MV-4-11 (cell line): ENCODE data around the gene CEP20.
"Not testable (repeated sequence)": the region's sequence is repeated elsewhere in the genome, so short reads cannot be mapped to it uniquely, and the experiment has no call there.

ENCODE experiments used
- DNase-seq: peaks from one replicate; lab custom pipeline; 2025; lab: John Stamatoyannopoulos, UW

The CEP20 gene, protein sequence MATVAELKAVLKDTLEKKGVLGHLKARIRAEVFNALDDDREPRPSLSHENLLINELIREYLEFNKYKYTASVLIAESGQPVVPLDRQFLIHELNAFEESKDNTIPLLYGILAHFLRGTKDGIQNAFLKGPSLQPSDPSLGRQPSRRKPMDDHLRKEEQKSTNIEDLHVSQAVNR

DNA sequence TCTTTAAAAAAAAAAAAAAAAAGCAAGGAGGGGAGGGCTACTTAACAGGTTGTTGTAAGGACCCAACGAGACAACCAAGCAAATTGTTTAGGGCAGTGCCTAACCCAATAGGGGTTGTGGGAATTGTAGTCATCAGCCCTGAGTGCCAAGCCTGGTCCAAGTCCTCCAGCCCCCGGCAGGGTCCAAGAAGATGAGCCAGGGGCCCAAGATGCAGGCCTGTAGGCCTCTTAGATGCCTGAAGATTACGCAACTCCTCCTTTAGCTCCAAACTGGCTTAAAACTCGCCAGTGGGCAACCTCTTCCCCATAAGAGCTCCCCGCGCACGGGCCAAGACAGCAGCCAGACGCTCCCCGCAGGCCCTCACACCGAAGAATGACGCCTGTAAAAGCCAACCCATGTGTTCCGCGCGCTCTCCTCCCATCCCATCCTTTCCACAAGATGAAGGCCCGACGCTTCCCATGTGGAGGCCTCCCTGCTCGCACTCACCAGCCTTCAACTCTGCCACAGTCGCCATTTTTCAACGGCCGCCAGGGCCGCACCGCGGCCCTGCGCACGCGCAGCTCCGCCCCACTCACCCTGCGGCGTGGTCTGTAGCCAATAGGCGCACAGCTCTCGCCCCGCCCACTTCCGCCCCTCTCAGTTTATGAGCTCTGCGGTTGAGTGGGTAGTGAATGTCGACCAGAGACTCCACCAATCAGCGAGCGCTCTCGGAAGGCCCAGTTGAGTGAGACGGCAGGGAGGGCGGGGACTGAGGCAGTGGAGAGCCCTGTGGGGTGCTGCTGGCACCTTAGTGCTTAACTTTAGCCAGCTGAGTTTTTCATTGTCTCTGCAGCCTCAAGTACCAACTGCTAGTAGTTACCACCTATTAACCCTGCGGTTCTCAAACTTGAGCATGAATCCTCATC is at the start of gene CEP20:
Gene CEP20 (minus strand): TSS at position 532 of the 905 bp plus-strand sequence. CDS start 18 bp downstream, at position 514.
- peak; percentile 99 for DNase-seq

DNA sequence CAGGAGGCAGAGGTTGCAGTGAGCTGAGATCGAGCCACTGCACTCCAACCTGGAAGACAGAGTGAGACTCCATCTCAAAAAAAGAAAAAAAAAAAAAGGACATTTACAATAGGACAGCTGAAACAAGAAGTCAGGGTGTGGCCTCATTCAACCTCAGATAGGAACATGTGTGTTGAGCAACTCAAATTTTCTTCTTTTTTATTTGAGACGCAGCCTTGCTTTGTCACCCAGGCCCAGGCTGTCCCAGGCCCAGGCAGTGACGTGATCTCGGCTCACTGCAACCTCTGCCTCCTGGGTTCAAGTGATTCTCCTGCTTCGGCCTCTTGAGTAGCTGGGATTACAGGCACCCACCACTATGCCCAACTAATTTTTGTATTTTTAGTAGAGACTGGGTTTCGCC is 48.4 kb upstream of the CEP20 start:
- DNase-seq: peak; percentile 87

DNA sequence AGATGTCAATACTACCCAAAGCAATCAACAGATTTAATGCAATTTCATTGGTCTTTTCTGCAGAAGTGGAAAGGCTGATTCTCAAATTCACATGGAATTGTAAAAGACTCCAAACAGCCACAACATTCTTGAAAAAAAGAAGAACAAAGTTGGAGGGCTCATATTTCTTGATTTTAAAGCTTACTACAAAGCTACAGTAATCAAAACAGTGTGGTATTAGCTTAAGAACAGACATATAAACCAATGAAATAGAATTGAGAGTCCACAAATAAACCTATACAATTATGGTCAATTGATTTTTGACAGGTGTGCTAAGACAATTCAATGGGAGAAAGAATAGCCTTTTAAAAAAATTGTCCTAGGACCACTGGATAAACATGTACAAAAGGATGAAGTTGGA is 46.6 kb upstream of the CEP20 start:
- no peak for DNase-seq

DNA sequence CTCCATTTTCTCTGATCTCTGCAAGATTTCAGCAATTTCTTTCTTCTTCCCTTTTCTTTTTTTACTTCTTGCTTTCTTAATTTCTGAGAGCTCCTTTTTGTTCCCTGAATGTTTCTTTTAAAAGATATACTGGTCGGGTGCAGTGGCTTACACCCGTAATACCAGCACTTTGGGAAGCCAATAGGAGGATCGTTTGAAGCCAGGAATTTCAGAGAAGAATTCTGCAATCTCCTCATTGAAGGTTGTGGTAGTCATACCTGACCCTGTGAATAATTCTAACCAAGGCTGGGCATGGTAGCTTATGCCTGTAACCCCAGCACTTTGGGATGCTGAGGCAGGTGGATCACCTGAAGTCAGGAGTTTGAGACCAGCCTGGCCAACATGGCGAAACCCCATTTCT is 45.4 kb upstream of the CEP20 start:
- no peak for DNase-seq

DNA sequence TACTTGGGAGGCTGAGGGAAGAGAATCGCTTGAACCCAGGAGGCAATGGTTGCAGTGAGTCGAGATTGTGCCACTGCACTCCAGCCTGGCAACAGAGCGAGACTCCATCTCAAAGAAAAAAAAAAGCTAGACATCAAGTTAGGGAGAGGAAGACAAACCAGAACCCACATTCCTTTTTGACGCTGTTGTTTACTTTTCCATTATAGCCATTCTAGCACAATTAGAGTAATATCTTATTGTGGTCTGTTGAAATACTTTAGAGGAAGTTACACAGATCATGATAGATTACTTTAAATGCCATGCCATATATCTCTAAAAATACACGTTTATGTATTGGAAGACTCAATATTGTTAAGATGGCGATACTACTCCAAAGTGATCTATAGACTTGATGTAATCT is 44.5 kb upstream of the CEP20 start:
- no peak for DNase-seq

DNA sequence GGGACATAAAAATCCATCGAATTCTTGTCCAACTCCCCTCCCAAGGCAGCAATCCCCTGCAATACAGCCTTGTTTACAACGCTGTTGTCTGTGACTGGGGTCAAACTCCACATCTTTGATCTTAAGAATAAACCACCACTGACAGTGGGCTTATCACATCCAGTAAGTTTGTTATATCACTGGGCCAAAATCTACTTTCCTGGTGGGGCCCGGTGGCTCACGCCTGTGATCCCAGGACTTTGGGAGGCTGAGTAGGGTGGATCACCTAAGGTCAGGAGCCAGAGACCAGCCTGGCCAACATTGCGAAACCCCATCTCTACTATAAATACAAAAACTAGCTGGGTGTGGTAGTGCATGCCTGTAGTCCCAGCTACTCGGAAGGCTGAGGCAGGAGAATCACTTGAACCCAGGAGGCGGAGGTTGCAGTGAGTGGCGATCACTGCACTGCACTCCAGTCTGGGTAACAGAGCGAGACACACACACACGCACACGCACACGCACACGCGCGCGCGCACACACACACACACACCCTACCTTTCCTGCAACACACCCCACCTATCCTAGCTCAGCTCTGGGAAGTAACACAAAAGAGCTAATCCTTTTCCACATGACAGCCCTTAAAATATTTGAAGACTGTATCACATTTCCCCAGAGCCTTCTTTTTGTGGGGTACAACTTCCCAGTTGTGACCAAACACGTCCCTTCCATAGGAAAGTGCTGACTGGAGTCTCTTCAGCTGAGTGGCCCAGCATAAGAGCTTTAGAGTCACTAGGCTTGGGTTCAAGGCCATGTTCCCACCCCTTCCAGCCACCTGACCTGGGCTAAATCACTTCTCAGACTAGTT is 40.1 kb upstream of the CEP20 start:
- no peak for DNase-seq

DNA sequence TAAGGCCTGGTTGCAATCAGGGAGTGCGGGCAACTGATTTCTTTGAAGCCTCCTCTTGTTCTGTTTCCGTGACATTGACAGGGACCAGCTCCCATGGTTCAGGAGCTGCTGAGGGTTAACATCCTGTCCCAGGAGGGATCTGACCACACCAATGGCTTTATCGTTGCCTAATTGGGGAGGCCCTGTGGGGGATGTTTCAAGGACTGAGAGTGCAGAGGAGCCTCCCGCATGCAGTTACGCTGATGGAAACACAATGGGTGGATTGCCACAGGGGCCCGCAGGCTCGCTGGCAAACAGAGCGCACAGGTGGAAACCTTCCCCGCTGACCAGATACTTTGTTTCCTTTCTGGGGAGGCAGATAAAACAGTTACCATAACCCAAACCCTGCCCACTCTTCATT is 37.2 kb upstream of the CEP20 start:
- DNase-seq: no peak

DNA sequence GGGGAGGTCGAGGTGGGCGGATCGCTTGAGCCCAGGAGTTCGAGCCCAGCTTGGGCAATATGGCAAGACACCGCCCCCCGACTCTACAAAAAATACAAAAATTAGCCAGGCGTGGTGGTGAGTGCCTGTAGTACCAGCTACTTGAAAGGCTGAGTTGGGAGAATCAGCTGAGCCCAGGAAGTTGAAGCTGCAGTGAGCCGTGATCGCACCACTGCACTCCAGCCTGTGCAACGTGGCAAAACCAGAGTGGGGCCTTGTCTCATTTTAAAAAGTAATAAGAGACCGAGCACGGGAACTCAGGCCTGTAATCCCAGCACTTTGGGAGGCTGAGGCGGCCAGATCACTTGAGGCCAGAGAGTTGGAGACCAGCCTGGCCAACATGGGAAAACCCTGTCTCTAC is 36.6 kb upstream of the CEP20 start:
- DNase-seq: no peak

DNA sequence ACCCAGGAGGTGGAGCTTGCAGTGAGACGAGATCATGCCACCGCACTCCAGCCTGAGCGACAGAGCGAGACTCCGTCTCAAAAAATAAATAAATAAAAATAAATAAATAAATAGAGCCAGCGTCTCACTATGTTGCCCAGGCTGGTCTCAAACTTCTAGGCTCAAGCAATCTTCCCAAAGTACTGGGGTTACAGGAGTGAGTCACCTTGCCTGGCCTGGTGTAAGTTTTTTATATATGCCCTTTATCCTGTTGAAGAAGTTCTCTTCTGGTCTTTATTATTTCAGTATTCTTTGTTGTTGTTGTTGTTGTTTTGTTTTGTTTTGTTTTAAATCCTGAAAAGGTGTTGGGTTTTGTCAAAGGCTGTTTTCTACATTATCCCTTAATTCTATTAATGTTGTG is 30.9 kb upstream of the CEP20 start:
- no peak for DNase-seq

DNA sequence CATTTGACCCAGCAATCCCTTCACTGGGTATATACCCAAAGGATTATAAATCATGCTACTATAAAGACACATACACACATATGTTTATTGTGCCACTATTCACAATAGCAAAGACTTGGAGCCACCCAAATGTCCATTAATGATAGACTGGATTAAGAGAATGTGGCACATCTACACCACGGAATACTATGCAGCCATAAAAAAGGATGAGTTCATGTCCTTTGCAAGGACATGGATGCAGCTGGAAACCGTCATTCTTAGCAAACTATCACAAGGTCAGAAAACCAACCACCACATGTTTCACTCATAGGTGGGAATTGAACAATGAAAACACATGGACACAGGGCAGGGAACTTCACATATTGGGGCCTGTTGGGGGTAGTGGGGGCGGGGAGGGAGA is 29.9 kb upstream of the CEP20 start:
- DNase-seq: not testable (repeated sequence)

DNA sequence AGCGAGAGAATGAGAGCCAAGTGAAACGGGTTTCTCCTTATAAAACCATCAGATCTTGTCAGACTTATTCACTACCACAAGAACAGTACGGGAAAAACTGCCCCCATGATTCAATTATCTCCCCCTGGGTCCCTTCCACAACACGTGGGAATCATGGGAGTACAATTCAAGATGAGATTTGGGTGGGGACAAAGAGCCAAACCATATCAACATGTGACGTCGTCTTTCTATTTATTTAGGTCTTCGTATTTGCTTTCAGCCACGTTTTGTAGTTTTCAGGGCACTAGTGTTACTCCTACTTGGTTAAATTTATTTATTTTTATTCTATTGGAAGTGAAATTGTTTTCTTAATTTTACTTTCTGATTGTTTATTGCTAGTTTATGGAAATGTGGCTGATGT is 27.9 kb upstream of the CEP20 start:
- no peak for DNase-seq

DNA sequence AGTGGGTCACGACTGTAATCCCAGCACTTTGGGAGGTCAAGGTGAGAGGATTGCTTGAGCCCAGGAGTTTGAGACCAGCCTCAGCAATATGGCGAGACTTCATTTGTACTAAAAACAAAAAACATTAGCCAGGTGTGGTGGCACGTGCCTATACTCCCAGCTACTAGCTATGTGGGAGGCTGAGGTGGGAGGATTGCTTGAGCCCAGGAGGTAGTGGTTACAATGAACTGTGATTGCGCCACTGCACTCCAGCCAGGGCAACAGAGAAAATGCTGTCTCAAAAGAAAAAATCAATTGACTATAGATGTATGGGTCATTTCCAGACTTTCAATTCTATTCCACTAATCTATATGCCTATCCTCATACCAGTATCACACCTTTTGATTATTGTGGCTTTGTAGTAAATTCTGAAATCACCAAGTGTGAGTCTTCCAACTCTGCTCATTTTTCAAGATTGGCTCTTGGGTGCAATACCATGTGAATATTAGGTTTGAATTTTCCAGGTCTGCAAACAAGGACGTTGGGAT is 27.2 kb upstream of the CEP20 start:
- no peak for DNase-seq

DNA sequence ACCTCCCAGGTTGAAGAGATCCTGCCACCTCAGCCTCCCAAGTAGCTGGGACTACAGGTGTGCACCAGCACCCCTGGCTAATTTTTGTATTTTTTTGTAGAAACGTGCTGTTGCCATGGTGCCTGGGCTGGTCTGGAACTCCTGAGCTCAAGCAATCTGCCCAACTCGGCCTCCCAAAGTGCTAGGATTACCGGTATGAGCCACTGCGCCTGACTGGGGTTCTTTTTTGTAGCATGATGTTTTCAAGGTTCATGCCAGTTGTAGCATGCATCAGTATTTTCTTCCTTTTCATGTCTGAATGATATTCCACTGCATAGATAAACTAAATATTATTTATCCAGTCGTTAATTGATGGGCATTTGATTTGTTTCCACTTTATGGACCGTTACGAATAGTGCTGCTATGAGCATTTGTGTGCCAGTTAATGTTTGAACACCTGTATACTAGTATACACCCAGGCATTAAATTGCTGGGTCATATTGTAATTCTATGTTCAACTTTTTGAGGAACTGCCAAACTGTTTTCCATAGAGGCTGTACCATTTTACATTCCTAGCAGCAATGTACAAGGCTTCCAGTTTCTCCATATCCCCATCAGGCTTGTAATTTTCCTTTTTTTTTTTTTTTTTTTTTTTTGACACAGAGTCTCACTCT is 24.8 kb upstream of the CEP20 start:
- DNase-seq: no peak

DNA sequence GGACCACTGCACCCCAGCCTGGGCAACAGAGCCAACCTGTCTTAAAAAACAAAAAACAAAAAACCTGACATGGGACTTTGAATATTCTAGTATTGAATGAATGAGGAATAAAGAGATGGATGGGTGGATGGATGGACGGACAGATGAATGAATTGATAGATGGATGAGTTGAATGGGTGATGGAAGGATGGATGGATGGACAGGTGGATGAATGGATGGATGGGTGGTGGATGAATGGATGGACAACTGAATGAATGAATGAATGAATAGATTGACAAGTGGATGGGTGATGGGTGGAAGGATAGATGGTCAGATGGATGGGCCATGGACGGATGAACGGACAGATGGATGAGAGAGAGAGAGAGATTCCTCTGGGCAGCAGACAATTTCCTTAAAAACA is 22.8 kb upstream of the CEP20 start:
- DNase-seq: no peak

DNA sequence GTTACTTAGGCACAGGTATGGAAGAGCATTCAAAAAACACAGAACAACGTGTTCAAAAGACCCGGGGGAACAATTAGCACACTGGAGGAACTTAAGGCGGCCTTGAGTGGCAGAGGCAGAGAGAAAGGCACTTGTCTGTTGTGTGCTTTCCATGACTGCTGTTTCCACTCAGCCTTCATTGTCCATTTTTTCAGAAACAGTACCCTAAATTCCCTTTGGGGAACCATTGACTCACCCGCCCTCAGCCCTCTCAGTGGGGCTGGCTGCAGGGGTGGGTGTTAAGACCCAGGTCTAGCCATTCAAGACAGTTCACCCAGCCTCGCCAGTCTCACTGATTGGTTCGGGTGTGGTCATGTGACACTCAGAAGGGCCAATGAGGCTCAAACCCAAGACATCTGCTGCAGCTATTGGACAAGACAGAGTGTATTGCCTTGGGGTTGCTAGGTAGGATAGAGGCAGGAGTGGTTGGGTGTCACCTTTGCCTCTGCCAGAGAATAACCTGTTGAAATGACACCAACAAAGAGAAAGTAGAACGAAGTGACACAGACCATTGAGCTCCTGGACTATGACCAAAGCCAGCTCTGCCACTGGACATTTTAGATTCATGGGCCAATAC is 19.6 kb upstream of the CEP20 start:
- no peak for DNase-seq

DNA sequence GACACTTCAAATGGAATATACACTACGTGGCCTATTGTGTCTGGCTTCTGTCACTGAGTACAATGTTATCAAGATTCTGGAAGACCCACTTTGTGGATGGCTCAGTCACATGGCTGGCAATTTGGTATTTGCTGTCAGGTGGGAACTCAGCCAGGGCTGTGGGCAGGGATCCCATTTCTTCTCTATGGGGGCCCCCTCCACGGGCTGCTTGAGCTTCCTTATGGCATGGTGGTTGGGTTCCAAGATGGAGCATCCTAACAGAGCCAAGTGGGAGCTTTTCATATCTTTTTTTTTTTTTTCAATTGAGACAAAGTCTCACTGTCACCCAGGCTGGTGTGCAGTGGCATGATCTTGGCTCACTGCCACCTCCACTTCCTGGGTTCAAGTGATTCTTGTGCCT is 18.0 kb upstream of the CEP20 start:
- no peak for DNase-seq

DNA sequence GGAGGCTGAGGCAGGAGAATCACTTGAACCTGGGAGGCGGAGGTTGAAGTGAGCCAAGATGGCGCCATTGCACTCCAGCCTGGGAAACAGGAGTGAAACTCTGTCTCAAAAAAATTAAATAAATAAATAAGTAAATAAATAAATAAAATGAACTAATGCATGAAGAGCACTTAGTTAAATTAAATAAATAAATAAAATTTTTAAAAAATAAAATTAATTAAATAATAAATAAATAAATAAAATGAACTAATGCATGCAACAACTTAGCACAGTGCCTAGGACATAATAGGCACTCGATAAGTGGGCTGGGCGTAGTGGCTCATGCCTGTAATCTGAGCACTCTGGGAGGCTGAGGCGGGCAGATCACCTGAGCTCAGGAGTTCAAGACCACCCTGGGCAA is 15.6 kb upstream of the CEP20 start:
- no peak for DNase-seq

DNA sequence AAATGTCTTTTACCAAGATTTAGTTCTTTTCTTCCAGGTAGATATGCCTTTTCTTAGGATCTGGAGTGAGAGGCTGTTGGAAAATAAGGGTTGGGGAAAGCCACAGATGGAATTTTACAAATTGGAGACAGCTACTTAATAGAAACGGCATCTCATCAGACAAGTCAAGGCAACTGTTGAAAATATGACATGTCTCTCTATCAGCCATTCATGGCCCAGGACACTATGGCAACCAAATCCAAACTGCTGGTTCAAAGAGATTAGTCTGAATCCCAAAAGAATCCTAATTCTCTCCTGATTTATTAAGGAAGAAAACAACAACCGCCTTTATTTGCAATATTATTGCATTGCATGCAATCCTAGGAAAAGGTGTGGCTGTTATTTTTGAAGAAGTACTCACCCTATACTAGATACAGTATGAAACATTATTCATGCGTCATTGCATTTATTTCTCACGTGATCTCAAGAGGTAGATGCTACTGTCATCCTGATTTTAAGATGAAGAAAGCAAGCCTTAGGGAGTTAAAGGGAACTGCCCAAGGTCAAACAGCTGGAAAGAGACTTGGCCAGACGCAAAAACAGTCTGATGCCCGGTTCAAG is 12.6 kb upstream of the CEP20 start:
- DNase-seq: no peak

DNA sequence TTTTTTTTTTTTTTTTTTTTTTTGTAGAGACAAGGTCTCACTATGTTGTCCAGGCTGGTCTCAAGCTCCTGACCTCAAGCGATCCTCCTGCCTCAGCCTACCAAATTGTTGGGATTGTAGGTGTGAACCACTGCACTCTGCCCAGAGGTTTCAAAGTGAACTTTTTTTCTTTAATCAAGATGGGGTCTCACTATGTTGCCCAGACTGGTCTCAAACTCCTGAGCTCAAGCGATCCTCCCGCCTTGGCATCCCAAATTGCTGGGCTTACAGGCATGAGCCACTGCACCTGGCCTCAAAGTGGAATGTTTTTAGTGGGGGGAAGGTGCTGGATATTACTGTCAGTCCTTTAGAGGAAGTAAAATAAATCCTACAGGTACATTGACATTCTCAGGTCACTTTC is 12.0 kb upstream of the CEP20 start:
- no peak for DNase-seq

DNA sequence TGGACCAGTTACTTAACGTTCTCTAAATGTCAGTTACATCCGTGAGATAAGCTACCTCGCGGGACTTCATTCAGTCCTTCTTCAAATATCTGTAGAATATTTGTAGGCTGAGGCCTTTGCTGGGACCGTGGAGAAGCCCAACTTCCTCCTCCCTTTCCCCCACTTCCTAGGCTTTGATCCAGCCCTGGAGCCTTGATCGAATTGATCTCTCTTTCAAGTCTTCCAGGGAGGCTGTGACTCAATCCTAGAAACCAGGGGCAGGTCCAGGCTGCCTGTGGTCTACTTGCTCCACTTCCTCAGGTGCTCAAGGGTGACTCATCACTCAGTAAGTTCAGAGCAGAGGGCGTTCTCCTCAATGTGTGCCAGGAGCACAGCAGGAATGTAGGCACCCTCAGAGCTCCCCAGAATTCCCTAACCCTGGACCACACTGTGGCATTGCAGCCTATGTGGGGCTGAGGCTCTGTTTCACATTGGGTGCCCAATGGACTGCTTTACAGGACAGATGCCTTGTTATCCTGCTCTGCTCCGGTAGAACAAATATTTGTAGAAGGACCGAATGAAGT is 11.2 kb upstream of the CEP20 start:
- peak; percentile 55 for DNase-seq

DNA sequence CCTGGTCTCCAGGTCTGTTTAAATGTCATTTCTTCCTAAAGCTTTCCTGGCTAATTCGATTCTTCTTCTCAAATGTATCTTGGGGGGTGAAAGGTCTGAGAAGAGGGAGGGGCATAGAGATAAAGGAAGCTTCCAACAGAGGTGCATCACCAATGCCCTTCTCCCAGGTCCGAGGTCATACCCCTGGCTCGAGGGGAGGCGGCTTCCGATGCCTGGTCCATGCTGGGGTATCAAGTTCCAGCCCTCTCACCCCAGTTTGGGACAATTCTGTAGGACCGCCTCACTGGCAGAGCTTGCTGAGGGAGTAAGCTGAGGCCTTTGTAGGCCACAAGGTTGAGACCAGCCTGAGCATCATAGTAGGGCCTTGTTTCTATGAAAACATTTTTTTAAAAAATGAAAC is 10.3 kb upstream of the CEP20 start:
- no peak for DNase-seq
